GM18907 (cell line): ENCODE results near the gene OR10A4.
"Not testable (repeated sequence)": the region's sequence is repeated elsewhere in the genome, so short reads cannot be mapped to it uniquely, and the experiment has no call there.

ENCODE experiments used
- ATAC-seq: cut with Tn5 transposase; IDR thresholded peaks from one replicate; pipeline ENCODE4 v1.9.1; 2021; ENCODE audit warnings: mild to moderate bottlenecking, moderate library complexity; ENCODE audit not compliant: unreplicated experiment

OR10A4 gene

GRCh38 chr11:6876325-6876724 is at the start of gene OR10A4:
OR10A4 (plus strand) TSS chr11:6876625; CDS start chr11:6876648, 23 bp downstream.
- ATAC-seq: no peak

DNA sequence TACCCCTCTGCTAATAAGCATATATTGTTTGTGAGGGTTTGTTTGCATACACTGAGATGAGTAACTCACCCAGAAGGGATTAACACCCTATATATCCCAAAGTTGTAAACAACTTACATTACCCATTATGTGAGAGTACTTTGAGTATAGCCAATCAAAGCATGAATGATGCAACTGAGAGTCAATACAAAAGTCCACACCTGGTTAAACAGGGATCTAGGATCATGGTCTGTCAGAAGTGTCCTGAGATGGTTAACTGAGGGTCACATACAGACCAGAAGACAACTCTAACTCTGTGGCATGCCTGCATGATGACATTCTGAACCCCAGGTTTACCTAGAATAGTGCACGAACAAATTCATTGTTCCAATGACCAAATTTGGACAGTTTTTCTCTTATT is 48.3 kb upstream of the OR10A4 start:
- no peak for ATAC-seq

DNA sequence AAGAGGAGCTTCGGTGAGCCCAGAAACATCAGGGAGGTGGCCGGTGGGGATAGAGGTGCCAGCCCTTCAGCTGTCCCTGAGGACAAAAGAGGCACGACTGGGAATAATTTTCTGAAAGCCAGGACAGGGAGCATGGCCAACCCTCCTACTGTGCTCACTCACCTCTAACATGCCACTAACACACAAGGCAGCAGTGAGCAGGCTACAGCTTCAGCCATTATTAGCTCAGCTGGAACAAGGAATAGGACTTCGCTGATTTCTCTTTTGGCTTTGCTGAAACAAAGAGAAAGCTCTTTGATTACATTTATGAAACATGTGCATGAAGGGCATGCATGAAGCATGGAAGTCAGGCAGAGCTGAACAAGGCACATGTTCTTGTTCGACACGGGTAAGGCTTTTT is 43.1 kb upstream of the OR10A4 start:
- ATAC-seq: no peak

GRCh38 chr11:6834021-6834420 is 42.4 kb upstream of the OR10A4 start:
- ATAC-seq: no peak

- no peak for ATAC-seq
Observed at GRCh38 chr11:6841694-6842093, 34.7 kb upstream of the OR10A4 start.

DNA sequence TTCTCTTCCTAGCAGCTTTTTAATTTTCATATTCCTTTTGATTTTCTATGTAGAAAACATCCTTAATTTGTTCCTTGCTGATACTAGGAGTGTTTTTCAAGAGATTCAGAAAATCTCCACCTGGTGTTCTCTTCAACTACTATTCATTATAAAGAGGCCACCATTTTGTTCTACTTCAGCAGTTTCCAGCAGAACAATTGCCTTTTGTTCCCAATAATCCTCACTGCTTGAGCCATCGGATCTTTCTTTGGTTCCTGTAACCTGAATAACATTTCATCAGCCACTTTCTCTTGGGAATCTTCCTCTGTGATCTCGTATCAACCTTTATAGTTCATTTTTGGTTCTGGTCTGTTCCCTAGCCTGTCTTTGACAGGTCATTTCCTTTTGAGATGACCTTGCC is 32.8 kb upstream of the OR10A4 start:
- ATAC-seq: no peak

- no peak for ATAC-seq
Observed at GRCh38 chr11:6844356-6844755, 32.1 kb upstream of the OR10A4 start.

- ATAC-seq: no peak
Observed at GRCh38 chr11:6845383-6845782, 31.0 kb upstream of the OR10A4 start, which contains the start of gene OR10A5. OR10A5 (plus strand) TSS chr11:6845683; CDS start chr11:6845683, 0 bp downstream.

- no peak for ATAC-seq
Observed at GRCh38 chr11:6850526-6850925, 25.9 kb upstream of the OR10A4 start.

- ATAC-seq: not testable (repeated sequence)
Observed at GRCh38 chr11:6854801-6855200, 21.6 kb upstream of the OR10A4 start.

GRCh38 chr11:6855971-6856541 is 20.4 kb upstream of the OR10A4 start:
- ATAC-seq: no peak

DNA sequence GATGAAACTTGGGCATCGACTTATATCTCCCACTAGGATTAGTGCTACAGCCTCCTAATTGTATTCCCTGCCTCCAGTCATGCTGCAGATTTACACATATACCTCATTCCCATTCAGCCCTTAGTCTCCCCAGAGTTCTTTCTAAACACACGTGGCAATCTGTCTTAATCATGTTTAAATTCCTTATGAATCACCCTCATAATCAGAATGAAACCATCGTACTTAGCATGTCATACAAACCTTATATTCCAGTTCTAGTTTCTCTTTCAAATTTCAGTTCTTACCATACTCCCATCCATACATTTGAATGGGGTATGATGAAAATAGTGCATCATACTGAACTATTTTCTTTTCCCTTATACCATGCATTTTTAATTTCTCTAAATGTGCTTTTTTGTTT is 19.6 kb upstream of the OR10A4 start:
- ATAC-seq: no peak

GRCh38 chr11:6862961-6863360 is 13.5 kb upstream of the OR10A4 start, which contains the start of gene OR10A2:
OR10A2 (plus strand) TSS chr11:6863057; CDS start chr11:6869755, 6,698 bp downstream.
- ATAC-seq: no peak

- no peak for ATAC-seq
Observed at GRCh38 chr11:6864438-6864837, 12.0 kb upstream of the OR10A4 start.

DNA sequence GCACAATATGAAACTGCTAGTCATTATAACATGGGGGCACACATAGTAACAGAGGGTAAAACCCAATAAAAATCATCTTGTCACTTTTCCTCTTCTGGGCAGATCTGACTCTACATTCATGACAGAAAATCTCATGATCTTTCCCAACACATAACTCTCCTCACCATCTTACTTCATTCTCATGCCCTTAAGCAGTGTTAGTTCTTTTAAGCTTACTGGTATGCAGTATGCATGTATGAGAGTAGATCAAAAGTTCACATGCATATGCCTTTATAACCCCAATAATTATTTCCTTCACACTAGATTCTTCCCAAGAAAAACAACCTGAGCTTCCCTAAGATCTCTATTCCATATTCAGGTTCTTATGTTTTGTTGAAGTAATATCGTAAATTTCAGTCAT is 5.1 kb upstream of the OR10A4 start:
- no peak for ATAC-seq

GRCh38 chr11:6875761-6876160 is 664 bp upstream of the OR10A4 start:
- ATAC-seq: no peak

DNA sequence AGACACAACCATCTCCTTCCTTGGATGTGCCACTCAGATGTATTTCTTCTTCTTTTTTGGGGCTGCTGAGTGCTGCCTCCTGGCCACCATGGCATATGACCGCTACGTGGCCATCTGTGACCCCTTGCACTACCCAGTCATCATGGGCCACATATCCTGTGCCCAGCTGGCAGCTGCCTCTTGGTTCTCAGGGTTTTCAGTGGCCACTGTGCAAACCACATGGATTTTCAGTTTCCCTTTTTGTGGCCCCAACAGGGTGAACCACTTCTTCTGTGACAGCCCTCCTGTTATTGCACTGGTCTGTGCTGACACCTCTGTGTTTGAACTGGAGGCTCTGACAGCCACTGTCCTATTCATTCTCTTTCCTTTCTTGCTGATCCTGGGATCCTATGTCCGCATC is 489 bp downstream of the OR10A4 start:
- ATAC-seq: no peak

DNA sequence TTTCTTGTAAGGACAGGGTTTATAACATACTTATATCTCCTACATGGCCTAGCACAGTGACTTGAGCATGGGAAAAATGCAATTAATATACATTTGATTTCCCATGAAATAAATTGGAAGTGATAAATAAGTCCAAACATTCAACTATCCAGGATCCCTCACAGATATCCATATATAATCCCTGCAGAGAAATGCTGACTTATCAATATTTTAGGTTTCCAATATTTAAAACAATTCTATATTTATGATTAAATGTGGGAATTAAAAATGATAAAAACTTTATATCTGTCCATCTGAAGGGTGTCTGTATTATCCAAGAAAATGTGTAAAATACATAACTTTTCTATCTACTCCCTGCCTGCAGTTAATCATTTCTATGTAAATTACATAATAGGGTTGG is 6.3 kb downstream of the OR10A4 start:
- no peak for ATAC-seq

DNA sequence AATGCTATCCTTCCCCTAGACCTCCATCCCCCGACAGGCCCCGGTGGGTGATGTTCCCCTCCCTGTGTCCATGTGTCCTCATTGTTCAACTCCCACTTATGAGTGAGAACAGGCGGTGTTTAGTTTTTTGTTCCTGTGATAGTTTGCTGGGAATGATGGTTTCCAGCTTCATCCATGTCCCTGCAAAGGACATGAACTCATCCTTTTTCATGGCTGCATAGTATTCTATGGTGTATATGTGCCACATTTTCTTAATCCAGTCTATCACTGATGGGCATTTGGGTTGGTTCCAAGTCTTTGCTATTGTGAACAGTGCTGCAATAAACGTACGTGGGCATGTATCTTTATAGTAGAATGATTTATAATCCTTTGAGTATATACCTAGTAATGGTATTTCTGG is 11.3 kb downstream of the OR10A4 start:
- not testable (repeated sequence) for ATAC-seq

DNA sequence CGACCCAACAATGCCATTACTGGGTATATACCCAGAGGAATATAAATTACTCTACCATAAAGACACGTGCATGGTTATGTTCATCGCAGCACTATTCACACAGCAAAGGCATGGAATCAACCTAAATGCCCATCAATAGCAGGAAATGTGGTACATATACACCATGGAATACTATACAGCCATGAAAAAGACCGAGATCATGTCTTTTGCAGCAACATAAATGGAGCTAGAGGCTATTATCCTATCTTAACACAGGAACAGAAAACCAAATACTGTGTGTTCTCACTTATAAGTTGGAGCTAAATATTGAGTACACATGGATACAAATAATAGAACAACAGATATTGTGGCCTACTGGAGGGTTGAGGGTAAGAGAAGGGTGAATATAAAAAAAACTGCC is 12.4 kb downstream of the OR10A4 start:
- no peak for ATAC-seq

- no peak for ATAC-seq
Observed at GRCh38 chr11:6889835-6890234, 13.4 kb downstream of the OR10A4 start.

GRCh38 chr11:6892400-6892799 is 16.0 kb downstream of the OR10A4 start, which contains the start of gene OR2D2:
OR2D2 (minus strand) TSS chr11:6892500; CDS start chr11:6892500, 0 bp downstream.
- no peak for ATAC-seq

DNA sequence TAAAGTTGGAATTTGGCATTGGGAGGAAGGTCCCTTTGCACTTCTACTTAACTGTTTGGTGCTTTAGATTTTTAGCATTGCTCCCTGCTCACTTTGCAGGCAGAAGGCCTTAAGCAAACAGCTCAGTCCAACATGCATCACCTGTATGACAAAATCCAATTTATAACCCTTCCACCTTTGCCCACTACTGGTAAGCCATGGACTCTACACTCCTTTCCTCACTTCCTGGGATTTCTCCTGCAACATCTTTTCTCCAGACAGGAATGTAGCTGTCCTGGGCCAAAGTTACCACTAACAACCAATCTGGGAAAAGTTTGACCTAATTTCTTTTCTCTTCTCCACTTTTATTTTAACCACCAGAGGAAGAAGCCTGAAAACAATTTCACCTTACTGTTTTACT is 17.7 kb downstream of the OR10A4 start:
- ATAC-seq: no peak
